H54 (cell line): ENCODE results near the gene LRGUK.

Experiments
- DNase-seq: peaks from one replicate; pipeline ENCODE4 v3.0.0; 2011; ENCODE audit warnings: low spot score, mixed read lengths; ENCODE audit not compliant: insufficient read length
- FAIRE-seq: peaks from 3 replicates; lab custom pipeline; 2011; peaks lifted over from hg19 to GRCh38; lab: Jason Lieb, UNC
- POLR2A ChIP-seq: IDR thresholded peaks from 2 replicates; pipeline ENCODE4 v1.6.1; 2011; ENCODE audit warnings: low read depth, mild to moderate bottlenecking, low read length

LRGUK gene

DNA sequence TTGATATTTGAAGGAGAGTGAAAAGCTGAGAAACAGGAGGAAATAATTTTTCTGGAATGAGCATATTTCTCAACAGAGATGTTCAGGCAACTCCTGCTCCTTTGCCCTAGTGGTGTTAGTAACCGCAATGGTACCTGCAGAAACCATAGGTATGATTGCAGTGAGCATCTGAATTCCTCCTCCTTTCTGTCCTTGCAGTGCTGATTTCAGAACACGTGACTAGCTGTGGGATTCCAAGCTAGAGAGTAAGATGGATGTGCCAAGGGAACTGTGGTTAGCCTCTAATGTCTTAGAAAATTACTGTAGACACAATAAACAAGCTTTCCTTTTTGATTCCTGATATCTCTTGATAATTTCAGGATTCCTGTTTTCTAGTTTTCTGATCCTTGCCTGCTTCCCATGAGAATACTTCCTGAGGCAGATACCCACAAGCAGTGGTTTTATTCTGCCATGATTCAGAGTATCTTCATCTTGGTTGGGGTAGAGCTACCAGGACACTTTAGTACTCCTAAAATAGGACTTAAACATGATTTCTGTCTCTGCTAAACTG is 27.5 kb downstream of the LRGUK start:
- no peak for TF ChIP-seq POLR2A
- no peak for FAIRE-seq
- no peak for DNase-seq

GRCh38 chr7:134155206-134155605 is 28.1 kb downstream of the LRGUK start:
- TF ChIP-seq POLR2A = no peak
- no peak for FAIRE-seq
- DNase-seq = no peak

DNA sequence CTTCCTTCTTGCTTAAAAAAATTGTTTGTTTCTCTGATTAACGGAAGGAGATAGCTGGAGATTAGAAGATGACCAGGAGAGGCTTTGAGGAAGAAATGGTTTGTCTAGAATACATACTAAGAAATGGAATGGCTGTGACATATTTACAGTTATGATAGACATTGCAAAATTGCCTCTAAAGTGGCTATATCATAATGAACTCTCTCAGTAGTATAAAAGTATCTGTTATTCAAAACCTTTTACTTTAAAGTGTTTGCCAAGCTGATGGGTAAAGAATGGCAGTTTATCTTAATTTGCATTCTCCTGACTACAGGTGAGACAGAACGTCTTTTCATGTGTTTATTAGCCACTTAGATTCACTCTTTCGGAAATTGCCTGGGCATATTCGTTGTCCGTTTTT is 28.7 kb downstream of the LRGUK start:
- TF ChIP-seq POLR2A = no peak
- FAIRE-seq = peak; percentile 15
- no peak for DNase-seq

DNA sequence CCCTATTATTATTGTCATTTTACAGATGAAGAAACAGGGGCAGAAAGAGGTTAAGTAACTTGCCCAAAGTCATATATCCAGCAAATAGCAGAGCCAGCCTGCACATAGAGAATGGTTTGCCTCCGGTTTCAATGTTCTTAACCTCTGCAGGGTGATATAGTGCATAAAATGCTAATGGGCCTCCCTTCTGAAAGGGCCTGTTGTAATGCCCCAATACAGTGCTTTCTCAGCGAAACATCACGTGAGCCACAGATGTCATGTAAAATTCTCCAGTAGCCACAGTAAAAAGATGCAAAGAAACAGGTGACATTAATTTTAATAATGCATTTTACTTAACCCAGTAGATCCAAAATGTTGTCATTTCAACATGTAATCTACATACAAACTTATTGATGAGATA is 38.1 kb downstream of the LRGUK start:
- no peak for DNase-seq
- no peak for FAIRE-seq

DNA sequence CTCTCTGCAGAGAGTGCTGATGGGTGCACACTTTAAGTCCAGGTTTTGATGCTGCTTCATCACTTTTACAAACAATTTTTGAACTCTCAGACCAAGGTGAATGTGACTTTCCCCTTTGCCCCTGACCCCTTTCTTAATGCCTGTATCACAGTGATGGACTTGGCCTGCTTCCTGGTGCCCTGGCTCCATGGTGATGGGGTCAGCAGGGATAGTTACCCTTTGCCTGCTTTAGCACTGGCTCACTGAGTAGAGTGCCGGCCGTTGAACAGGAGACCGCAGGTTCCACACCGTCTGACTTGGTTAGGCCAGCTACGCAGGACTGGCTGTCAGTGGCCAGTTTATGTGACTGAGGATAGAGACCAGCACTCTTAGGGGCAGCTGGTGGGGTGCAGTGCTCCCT is 40.1 kb downstream of the LRGUK start:
- no peak for TF ChIP-seq POLR2A
- FAIRE-seq (no peak), DNase-seq (no peak)

More for the DNA sequence above, 38.1 kb downstream of the LRGUK start:
- no peak for TF ChIP-seq POLR2A

- no peak for FAIRE-seq
- TF ChIP-seq POLR2A = no peak
- no peak for DNase-seq
Observed at GRCh38 chr7:134167841-134168240, 40.7 kb downstream of the LRGUK start.

DNA sequence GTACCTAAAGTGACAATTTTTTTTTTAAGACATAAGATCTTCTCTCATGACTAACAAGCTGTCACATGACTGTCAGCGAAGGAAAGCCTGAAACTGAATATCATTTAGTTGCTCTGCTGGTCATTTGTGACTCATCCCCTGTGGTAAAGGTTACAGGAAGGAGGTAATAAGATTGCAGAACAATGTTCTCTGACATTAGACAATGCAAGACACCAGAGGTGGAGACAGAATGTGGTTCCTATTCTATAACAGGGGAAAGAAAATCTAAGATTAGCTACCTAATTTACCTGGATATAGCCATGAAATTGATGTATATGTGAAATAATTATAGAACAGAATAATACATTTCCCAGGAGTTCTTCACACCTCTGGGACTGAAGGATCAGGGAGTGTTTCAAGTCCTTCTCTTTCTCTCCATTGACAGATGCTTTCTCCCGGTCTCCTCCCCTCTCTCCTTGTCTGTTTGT is 47.7 kb downstream of the LRGUK start:
- no peak for TF ChIP-seq POLR2A
- FAIRE-seq = peak; percentile 94
- DNase-seq = peak; percentile 57

DNA sequence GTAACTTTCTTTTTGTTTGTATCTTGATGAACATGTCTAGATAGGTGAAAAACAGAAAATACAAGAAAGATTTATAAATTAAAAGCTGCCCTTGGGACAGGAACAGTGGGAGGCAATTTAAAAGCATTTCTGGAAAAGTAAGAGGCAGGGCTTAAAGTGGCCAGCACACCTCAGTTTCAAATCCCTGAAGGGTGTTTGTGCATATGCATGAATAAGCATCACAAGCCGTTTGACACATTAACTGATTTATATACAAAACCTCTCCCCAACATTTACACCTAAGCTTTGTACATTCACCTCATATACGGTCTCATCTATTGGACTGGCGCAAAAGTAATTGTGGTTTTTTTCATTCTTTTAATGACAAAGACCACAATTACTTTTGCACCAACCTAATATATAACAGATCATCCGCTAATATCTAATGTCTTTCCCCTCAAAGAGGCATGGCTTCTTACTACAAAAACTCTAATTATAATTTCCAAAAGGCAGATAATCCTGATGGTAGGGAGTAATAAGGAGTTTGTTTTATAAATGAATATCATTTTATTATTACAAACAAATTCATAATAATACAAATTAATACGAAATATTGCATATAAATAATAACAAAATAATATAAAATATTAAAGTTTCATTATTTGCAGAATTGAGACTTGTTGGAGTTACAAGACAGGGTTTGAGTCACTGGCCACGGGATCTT is 48.3 kb downstream of the LRGUK start:
- FAIRE-seq (no peak), DNase-seq (no peak)
- no peak for TF ChIP-seq POLR2A

GRCh38 chr7:134176037-134176350 is 48.9 kb downstream of the LRGUK start:
- DNase-seq (no peak), FAIRE-seq (no peak)

DNA sequence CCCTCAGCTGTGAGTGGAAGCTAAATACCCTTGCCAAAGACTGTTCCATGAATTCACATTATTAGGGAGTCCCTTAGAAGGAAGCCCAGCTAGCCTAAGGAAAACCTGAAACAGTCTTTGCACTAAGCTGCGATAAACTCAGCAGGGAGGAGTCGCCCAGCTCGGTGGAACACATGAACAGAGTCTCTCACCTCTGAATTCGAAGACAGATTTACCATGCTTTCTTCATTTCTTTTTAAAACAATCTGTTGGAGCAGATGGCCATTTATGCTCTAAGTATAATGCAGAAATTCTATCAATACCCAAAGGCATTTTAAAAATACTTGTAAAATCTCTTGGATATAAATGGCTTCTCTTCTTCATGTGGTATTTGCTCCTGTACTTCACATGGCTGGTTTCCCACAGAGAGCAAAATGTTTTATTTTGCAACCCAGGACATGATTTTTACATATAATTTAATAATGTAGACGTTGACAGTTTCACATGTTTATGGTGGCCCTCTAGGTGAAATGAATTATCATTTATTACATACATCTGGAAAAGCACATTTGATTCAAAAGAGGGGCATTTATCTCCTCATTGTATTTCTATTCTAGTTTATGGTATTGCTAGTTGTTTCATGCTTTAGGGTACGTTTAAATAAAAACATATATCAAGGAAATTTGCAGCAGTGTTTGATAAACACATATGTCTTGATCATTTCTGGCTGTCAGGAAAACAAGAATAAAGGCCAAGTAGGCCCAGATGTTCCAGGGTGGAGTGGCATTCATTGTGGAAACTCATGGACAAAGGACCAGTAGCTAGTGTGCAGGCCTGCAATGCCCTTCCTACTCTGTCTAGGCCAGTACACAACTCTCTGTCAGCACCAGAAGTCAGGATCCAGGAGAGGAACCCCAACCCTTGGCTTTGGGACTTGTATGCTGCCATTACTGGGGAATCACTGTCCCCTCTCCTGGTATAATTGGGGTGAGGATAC is 52.2 kb downstream of the LRGUK start:
- no peak for TF ChIP-seq POLR2A
- DNase-seq (no peak), FAIRE-seq (no peak)

More at GRCh38 chr7:134176037-134176350, 48.9 kb downstream of the LRGUK start:
- TF ChIP-seq POLR2A = no peak

DNA sequence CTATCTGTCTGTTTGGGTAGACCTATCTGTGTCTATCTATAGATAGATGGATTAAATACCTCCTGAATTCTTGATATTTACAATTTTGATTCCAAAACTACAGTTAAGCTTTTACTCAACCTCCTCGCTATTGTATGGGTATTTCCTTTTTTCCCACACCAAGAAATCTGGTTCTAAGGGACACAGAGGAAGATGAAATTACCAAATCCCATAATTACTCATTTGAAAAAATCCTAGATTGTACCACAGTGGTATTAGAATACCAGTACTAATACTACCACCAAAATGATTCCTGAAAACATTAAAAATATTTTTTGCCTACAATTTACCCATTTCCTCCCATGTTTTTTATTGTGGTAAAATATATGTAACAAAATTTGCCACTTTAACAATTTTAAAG is 53.2 kb downstream of the LRGUK start:
- no peak for FAIRE-seq
- TF ChIP-seq POLR2A = no peak
- DNase-seq = no peak

- no peak for FAIRE-seq
- no peak for TF ChIP-seq POLR2A
- DNase-seq = no peak
Observed at GRCh38 chr7:134182078-134182477, 54.9 kb downstream of the LRGUK start.

DNA sequence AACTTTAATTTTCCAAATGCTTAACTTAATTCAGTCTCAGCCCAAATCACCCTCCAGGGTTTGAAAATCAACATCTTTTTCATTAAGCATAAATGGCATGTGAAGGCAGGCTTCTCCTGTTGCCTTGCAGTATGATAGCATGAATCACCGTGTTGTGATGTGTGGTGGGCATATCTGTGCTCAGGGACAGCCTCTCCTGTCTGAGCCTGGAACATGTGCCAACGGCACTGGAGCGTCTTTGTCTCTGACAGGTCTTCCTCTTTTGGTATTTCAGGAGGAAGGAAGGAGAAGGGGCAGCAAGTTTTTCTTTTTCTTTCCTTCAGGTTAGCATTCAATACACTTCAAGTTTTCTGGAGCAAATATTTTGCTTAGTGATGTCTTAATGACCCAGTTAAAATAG is 57.6 kb downstream of the LRGUK start:
- no peak for DNase-seq
- TF ChIP-seq POLR2A = no peak
- FAIRE-seq = no peak

DNA sequence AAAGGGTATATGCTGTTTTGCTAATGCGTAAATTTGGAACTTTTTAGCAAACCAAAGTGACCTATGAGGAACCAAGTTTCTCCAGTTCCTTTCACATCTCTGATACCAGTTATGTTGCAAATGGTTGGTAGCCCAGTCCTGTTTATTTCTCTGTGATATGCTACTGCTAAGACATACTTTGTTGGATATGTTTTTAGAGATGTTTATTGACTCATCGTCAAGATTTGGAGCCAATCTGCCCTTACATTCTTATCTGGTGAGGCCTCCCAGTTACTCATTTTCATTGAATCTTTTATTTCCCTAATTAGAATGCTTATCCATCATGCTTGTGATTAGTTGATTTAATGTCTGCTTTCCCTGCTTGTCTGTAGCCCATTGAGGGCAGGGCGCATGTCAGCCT is 58.9 kb downstream of the LRGUK start:
- no peak for TF ChIP-seq POLR2A
- FAIRE-seq = no peak
- DNase-seq = no peak
